GM18526 (cell line): ENCODE measurements around the gene TMEM150C.

ENCODE experiments used
- POLR2A ChIP-seq: IDR thresholded peaks from 3 replicates; pipeline ENCODE4 v1.6.1; 2011; ENCODE audit not compliant: insufficient read length; ENCODE audit errors: extremely low read depth

TMEM150C gene

GRCh38 chr4:82584931-82585330 lies 23.1 kb upstream of the TMEM150C start:
- no peak for TF ChIP-seq POLR2A

GRCh38 chr4:82583897-82584587 lies 22.3 kb upstream of the TMEM150C start:
- TF ChIP-seq POLR2A, result no peak

GRCh38 chr4:82579932-82580331 lies 18.1 kb upstream of the TMEM150C start:
- TF ChIP-seq POLR2A, result no peak

- TF ChIP-seq POLR2A, result no peak
Measured at GRCh38 chr4:82578935-82579334, 17.1 kb upstream of the TMEM150C start.

GRCh38 chr4:82577451-82577850 lies 15.7 kb upstream of the TMEM150C start:
- TF ChIP-seq POLR2A, result no peak

- no peak for TF ChIP-seq POLR2A
Measured at GRCh38 chr4:82569727-82570126, 7.9 kb upstream of the TMEM150C start.

- TF ChIP-seq POLR2A, result no peak
Measured at GRCh38 chr4:82569076-82569475, 7.3 kb upstream of the TMEM150C start.

GRCh38 chr4:82567444-82567843 lies 5.7 kb upstream of the TMEM150C start:
- no peak for TF ChIP-seq POLR2A

GRCh38 chr4:82562564-82562854 lies 721 bp upstream of the TMEM150C start:
- no peak for TF ChIP-seq POLR2A

- no peak for TF ChIP-seq POLR2A
Measured at GRCh38 chr4:82560853-82561785, 669 bp downstream of the TMEM150C start.

- no peak for TF ChIP-seq POLR2A
Measured at GRCh38 chr4:82559735-82560120, 2.1 kb downstream of the TMEM150C start.

- TF ChIP-seq POLR2A, result no peak
Measured at GRCh38 chr4:82555276-82555675, 6.5 kb downstream of the TMEM150C start.

- no peak for TF ChIP-seq POLR2A
Measured at GRCh38 chr4:82553020-82553419, 8.8 kb downstream of the TMEM150C start.

- TF ChIP-seq POLR2A, result no peak
Measured at GRCh38 chr4:82551734-82552133, 10.1 kb downstream of the TMEM150C start.

GRCh38 chr4:82543131-82543530 lies 18.7 kb downstream of the TMEM150C start:
- no peak for TF ChIP-seq POLR2A

GRCh38 chr4:82542642-82543041 lies 19.1 kb downstream of the TMEM150C start:
- no peak for TF ChIP-seq POLR2A

GRCh38 chr4:82529322-82529721 lies 32.5 kb downstream of the TMEM150C start:
- TF ChIP-seq POLR2A, result no peak

GRCh38 chr4:82528868-82529267 lies 32.9 kb downstream of the TMEM150C start:
- no peak for TF ChIP-seq POLR2A
